Neural crest cell (in vitro differentiated cells): ENCODE results near the gene OAT. TPM values are rescaled to one million over a fixed set of nuclear protein-coding genes. Genes with fewer than 3 reads are reported as not detected.

Source experiments
- DNase-seq: peaks from one replicate; pipeline ENCODE4 v3.0.0; 2021; ENCODE audit warnings: low read depth, mixed read lengths, low spot score
- H3K27ac Mint-ChIP-seq: one replicate; pipeline ENCODE4 v1.8.0; 2021; ENCODE audit warnings: mild to moderate bottlenecking, mixed read lengths; ENCODE audit not compliant: unreplicated experiment
- H3K27me3 Mint-ChIP-seq: 2 replicates; pipeline ENCODE4 v1.8.0; 2021; ENCODE audit warnings: low read depth, mild to moderate bottlenecking, mixed read lengths
- H3K36me3 Mint-ChIP-seq: 2 replicates; pipeline ENCODE4 v1.8.0; 2021; ENCODE audit warnings: low read depth, mild to moderate bottlenecking, mixed read lengths
- H3K4me1 Mint-ChIP-seq: 2 replicates; pipeline ENCODE4 v1.8.0; 2021; ENCODE audit warnings: mixed read lengths
- H3K4me3 Mint-ChIP-seq: one replicate; pipeline ENCODE4 v1.8.0; 2021; ENCODE audit warnings: mild to moderate bottlenecking, mixed read lengths
- H3K9me3 Mint-ChIP-seq: 2 replicates; pipeline ENCODE4 v1.8.0; 2021; ENCODE audit warnings: mixed read lengths
- CTCF ChIP-seq: fragments of 200-600 bp; sonication (generic); conservative IDR thresholded peaks from 2 replicates; pipeline ENCODE4 v1.5.0; 2021; ENCODE audit warnings: antibody characterized with exemption, mild to moderate bottlenecking
- total RNA-seq: library from RNA; stranded (reverse); gene quantifications from 2 replicates; pipeline ENCODE4 v1.2.1, GENCODE V29; 2021

Gene OAT
- total RNA-seq, 1 donor from 2014 or later = 42.5 TPM

DNA sequence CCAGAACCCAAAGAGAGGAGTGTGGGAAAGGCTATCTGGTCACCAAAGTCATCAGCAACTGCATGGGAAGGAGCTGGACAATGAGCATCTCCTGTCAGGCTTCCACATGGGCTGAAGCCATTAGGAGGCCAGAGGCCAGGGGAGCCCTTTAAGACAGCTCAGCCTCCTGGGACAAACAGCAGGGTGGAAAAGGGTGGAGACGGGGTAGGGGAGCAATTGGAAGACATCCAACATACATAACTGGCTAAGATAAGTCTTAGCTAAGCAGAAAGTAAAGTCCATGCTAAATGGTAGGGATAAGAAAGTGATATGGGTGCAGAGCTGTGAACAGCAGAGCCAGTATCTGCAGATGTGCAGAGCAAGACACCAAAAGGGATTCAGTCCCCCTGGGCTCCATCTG lies 1.5 kb upstream of the OAT start:
- Mint-ChIP-seq H3K27me3 (peaks cover 48% of the 10 kb centered on the region), H3K4me3 (peak overlapping the region; percentile 49), H3K9me3 (no peaks in the 10 kb centered on the region), H3K27ac (no peak overlapping the region), H3K4me1 (peaks cover 24% of the 10 kb centered on the region), H3K36me3 (no peaks in the 10 kb centered on the region)
- no peak for TF ChIP-seq CTCF
- no peak for DNase-seq

GRCh38 chr10:124419635-124420034 lies 912 bp upstream of the OAT start:
- Mint-ChIP-seq H3K9me3 (no peaks in the 10 kb centered on the region), H3K27me3 (peaks cover 47% of the 10 kb centered on the region), H3K4me1 (peaks cover 24% of the 10 kb centered on the region), H3K4me3 (peak overlapping the region; percentile 90), H3K36me3 (no peaks in the 10 kb centered on the region), H3K27ac (no peak overlapping the region)
- TF ChIP-seq CTCF = no peak
- DNase-seq = no peak

- Mint-ChIP-seq H3K27ac (peak overlapping the region; percentile 88), H3K4me1 (peaks cover 24% of the 10 kb centered on the region), H3K36me3 (no peaks in the 10 kb centered on the region), H3K9me3 (no peaks in the 10 kb centered on the region), H3K4me3 (peak overlapping the region; percentile 92), H3K27me3 (peaks cover 33% of the 10 kb centered on the region)
- no peak for TF ChIP-seq CTCF
- DNase-seq = peak; percentile 45
Measured at GRCh38 chr10:124417895-124418725, 613 bp downstream of the OAT start.

- Mint-ChIP-seq H3K36me3 (no peaks in the 10 kb centered on the region), H3K27me3 (peaks cover 21% of the 10 kb centered on the region), H3K9me3 (no peaks in the 10 kb centered on the region), H3K27ac (no peak overlapping the region), H3K4me1 (peaks cover 24% of the 10 kb centered on the region), H3K4me3 (peak overlapping the region; percentile 92)
- no peak for DNase-seq
- TF ChIP-seq CTCF = no peak
Measured at GRCh38 chr10:124416733-124417132, 2.0 kb downstream of the OAT start.

DNA sequence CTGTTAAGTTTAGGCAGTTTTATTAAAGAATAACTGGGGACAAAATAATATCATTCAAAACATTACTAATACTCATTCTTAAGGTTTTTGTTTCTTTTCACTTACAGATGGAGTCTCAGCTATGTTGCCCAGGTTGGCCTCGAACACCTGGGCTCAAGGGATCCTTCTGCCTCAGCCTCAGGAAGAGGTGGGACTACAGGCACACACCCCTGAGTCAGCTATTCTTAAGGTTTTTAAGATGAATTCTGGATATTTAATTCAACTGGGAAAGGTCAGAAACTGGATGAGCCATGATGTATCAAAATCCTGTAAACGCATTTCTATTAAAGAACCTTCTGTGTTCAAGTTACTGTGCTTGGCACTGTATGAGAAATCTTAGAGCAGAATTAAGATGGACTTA lies 3.5 kb downstream of the OAT start:
- TF ChIP-seq CTCF = no peak
- H3K4me3 Mint-ChIP-seq = no peak overlapping the region
- no peak overlapping the region for H3K27ac Mint-ChIP-seq
- H3K36me3 Mint-ChIP-seq = peaks cover 4% of the 10 kb centered on the region
- DNase-seq = no peak
- H3K27me3 Mint-ChIP-seq = peaks cover 6% of the 10 kb centered on the region
- H3K9me3 Mint-ChIP-seq = no peaks in the 10 kb centered on the region
- H3K4me1 Mint-ChIP-seq = peaks cover 24% of the 10 kb centered on the region
